Tibial artery (tissue), 4 donors: ENCODE measurements around the gene AK2.

Experiments
- DNase-seq, 2 donors: peaks; one replicate each; pipeline ENCODE4 v3.0.0-alpha.2; 2019
- H3K27ac ChIP-seq, 2 donors: fragments of 200-600 bp; sonication (generic) in 1 of 2; 1 replicate in 1 of 2; 2 replicates in 1 of 2; pipeline ENCODE4 v1.5.1; 2018 to 2019; ENCODE audit warnings: mild to moderate bottlenecking in 1 of 2
- H3K27me3 ChIP-seq, 2 donors: fragments of 200-600 bp; sonication (generic) in 1 of 2; one replicate each; pipeline versions ENCODE4 v1.5.1 to v1.6.0; 2016 to 2019
- H3K36me3 ChIP-seq, 3 donors: fragments of 200-600 bp; sonication (generic) in 2 of 3; one replicate each; pipeline ENCODE4 v1.5.1; 2016 to 2019; ENCODE audit warnings: mild to moderate bottlenecking in 2 of 3
- H3K4me1 ChIP-seq, 4 donors: fragments of 200-600 bp; sonication (generic) in 2 of 4; 1 replicate in 3 of 4; 2 replicates in 1 of 4; pipeline ENCODE4 v1.5.1; 2016 to 2019
- H3K4me3 ChIP-seq, 2 donors: fragments of 200-600 bp; sonication (generic) in 1 of 2; 1 replicate in 1 of 2; 2 replicates in 1 of 2; pipeline ENCODE4 v1.5.1; 2018 to 2019; ENCODE audit warnings: mild to moderate bottlenecking in 2 of 2
- H3K9me3 ChIP-seq, 3 donors: fragments of 200-600 bp; sonication (generic) in 1 of 3; one replicate each; pipeline ENCODE4 v1.5.1; 2016 to 2019
- CTCF ChIP-seq, 2 experiments: fragments of 200-600 bp in 1 of 2; fragments of 450-650 bp in 1 of 2; IDR thresholded peaks; one replicate each; pipeline ENCODE4 v1.5.1; 2017 to 2019; ENCODE audit warnings: antibody characterized with exemption in 2 of 2, mild to moderate bottlenecking in 1 of 2, moderate library complexity in 1 of 2
- intact Hi-C: fragments of 100-400 bp; cut with DNase I; formaldehyde crosslinking; loops from one replicate; pipeline ENCODE4 v1.15.0; 2023; ENCODE audit warnings: low total_unique reads

Gene AK2

GRCh38 chr1:32966900-32967299 is 69.8 kb downstream of the AK2 start:
- Histone ChIP-seq H3K9me3 (no peaks in the 10 kb centered on the region), H3K36me3 (no peaks in the 10 kb centered on the region), H3K27ac (no peak overlapping the region), H3K27me3 (no peaks in the 10 kb centered on the region), H3K4me3 (no peak overlapping the region), H3K4me1 (peaks cover 0 to 25% (median 9%) of the 10 kb centered on the region in 4 donors)
- no peak for DNase-seq
- intact Hi-C loops: no loop called here
- TF ChIP-seq CTCF (IDR thresholded peaks at IDR 0.05): no peak

- H3K27me3 ChIP-seq: no peaks in the 10 kb centered on the region
- H3K4me1 ChIP-seq: peaks cover 0 to 41% (median 15%) of the 10 kb centered on the region in 4 donors
- peak overlapping the region; percentile 82 to 95 for H3K4me3 ChIP-seq
- DNase-seq: peak in 1 of 2 donors; percentile 13
- H3K9me3 ChIP-seq: no peaks in the 10 kb centered on the region
- no peak for TF ChIP-seq CTCF (IDR thresholded peaks at IDR 0.05)
- intact Hi-C loops: no loop called here
- peak overlapping the region; percentile 91 to 95 for H3K27ac ChIP-seq
- no peaks in the 10 kb centered on the region for H3K36me3 ChIP-seq
These were observed 71.4 kb downstream of the AK2 start for GRCh38 chr1:32965251-32965747.

- intact Hi-C loops: no loop called here
These were observed 72.0 kb downstream of the AK2 start, which contains the start of gene RNF19B for GRCh38 chr1:32964461-32965250. Gene RNF19B (minus strand): TSS chr1:32964809. CDS start chr1:32964685, 124 bp downstream.

GRCh38 chr1:32963746-32964460 is 72.8 kb downstream of the AK2 start:
- H3K9me3 ChIP-seq: no peaks in the 10 kb centered on the region
- peak overlapping the region; percentile 82 to 95 for H3K4me3 ChIP-seq
- H3K4me1 ChIP-seq: peaks cover 0 to 44% (median 18%) of the 10 kb centered on the region in 4 donors
- no peaks in the 10 kb centered on the region for H3K36me3 ChIP-seq
- H3K27ac ChIP-seq: peak overlapping the region; percentile 91 to 95
- DNase-seq: peak; percentile 60 to 81
- H3K27me3 ChIP-seq: no peaks in the 10 kb centered on the region
- TF ChIP-seq CTCF (IDR thresholded peaks at IDR 0.05): no peak
- intact Hi-C loops: no loop called here

More at GRCh38 chr1:32964461-32965250, 72.0 kb downstream of the AK2 start, which contains the start of gene RNF19B:
- Histone ChIP-seq H3K27me3 (no peaks in the 10 kb centered on the region), H3K9me3 (no peaks in the 10 kb centered on the region), H3K36me3 (no peaks in the 10 kb centered on the region), H3K4me1 (peaks cover 0 to 44% (median 18%) of the 10 kb centered on the region in 4 donors), H3K4me3 (peak within 1 kb of the TSS; percentile 82 to 95), H3K27ac (peak within 1 kb of the TSS; percentile 91 to 95)
- DNase-seq: peak; percentile 94 to 97
- peak; percentile 12 to 19 for TF ChIP-seq CTCF (IDR thresholded peaks at IDR 0.05)

- Histone ChIP-seq H3K27me3 (no peaks in the 10 kb centered on the region), H3K36me3 (no peaks in the 10 kb centered on the region)
- TF ChIP-seq CTCF (IDR thresholded peaks at IDR 0.05): no peak
These were observed 74.3 kb downstream of the AK2 start for GRCh38 chr1:32962248-32962896.

More at GRCh38 chr1:32962248-32962896, 74.3 kb downstream of the AK2 start:
- H3K4me1 ChIP-seq: peaks cover 0 to 34% (median 20%) of the 10 kb centered on the region in 4 donors
- no peaks in the 10 kb centered on the region for H3K9me3 ChIP-seq
- H3K27ac ChIP-seq: peak overlapping the region in 1 of 2 donors; percentile 19
- no peak for DNase-seq
- intact Hi-C loops: no loop called here
- peak overlapping the region; percentile 82 to 95 for H3K4me3 ChIP-seq
